ENCODE results near the gene PRRT4.

PRRT4 gene

DNA sequence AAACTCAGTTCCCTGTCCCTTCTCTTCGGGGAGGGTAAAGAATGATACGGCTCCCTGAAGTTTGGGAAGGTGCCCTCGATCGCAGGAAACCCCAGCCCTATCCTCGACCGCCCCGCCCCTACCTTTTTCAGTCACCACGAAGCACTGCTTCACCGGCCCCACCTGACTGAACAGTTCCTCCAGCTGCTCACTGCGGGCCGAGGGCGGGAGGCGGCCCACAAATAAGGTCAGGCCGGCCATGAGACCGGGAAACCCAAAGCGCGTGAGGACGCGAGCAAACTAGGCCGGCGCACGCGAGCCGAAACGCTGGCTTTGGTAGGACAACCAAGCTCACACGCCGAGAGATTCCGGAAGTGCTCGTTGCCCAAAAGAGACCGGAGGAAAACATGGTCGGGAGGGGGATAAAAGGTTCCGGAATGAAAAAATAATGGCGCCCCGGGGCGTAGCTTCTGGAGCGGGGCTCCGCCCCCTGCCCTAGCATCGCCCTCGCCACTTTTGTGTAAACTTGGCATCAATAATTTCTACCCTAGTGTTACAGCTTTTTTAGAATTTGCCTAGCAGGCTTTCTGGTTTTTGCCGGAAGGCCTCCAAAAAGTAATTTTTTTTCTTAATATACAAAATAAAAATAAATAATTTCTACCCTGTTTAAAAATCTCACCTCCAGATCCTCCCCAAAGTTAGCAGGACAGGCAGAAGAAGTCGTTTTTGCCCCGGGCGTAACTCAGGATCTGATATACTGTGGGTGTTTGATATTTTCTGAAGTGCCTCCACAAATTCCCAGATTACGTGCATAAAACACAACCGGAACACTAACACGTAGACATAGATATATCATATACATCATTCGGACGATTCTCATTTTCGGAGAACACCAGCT is 17.7 kb downstream of the PRRT4 start, which contains the start of gene RBM28:
RBM28 (minus strand) TSS at position 355 of the 877 bp plus-strand sequence; CDS start at position 240, 115 bp downstream.
- DNase-seq: peak; percentile 88 to 92

DNA sequence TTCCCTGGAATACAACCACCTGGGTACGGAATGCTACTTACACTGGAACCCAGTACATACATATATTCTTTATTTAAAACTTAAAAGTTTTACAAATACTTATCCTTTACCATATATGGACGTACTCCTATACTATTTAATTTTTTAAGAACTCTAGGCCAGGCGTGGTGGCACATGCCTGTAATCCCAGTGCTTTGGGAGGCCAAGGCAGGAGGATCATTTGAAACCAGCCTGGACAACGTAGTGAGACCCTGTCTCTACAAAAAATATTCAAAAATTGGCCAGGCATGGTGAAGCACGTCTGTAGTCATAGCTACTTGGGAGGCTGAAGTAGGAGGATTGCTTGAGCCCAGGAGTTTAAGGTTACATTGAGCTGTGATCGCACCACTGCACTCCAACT is 19.8 kb downstream of the PRRT4 start:
- DNase-seq: no peak

DNA sequence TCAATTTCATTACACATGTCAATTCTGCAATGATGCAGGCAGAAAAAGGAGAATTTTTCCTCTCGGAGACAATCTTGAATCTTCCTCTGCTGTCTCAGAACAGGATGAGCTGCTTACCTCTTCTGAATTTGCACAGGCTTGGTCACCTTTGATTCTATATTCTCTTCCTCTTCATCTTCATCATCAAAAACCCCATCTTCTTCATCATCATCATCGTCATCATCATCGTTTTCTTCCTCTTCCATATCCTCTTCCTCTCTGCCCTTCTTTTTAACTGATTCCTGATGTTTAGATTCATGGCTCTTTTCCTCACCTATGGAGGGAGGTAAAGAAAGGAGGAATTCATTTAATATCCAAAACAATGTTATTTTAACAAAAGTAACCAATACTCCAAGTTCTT is 25.8 kb downstream of the PRRT4 start:
- DNase-seq: no peak

- no peak for DNase-seq
These were observed 37.2 kb downstream of the PRRT4 start for GRCh38 chr7:128324368-128324680.

DNA sequence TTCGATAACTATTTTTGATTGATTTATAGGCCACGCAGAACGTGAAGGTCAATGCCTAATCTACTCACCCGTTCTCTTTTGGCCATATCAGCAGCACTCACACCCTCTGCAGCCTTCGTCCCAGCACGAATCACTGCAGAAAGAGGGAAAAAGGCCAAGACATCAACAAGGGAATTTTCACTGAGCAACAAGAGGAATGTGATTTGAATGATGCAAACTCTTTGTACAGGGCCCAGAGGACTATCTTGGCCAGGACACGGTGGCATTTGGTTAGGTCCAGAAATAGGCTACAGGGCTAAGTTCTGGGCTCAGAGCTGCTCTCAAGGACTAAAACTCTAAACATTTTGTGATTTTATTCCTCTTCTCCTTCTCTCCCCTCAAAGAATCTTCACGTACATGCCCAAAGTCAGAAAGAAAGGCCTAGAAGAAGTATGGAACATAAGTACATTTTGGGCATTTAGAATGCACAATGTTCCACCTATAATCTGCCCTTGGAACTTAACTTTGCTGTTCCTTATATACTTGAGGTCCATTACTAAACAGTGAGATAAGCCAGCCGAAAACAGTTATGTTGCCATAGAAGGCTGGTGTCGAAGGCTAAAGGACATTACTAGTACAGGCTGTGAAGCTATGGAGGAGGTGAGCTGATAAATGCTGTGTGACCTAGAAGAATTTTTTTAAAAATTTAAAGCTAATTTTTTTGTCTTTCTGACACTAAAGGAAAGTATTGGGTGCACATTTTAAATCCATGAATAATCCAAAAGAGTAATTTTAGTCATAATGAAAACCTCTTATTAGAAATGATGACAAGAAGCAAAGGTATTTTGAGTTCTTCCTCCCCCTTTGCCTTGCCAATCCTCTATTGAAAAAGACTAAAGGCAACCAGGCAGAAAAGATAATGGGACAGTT is 37.8 kb downstream of the PRRT4 start:
- DNase-seq: no peak

DNA sequence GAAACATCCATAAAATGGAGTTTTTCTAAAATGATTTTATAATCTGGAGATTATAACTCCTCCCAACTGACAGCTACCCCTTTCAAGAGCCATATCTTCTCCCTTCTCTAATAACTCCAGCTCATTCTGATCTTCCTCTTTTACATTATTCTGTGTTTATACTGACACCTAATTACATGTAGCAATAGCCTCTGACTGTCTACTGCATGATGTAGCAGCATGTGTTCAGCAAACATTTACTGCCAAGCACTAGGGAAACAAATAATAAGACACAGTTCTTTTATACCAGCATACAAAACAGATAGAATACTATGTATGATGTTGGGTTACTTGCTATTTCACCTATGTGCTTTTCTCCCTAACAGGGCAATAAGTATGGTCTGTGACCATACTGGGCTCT is 38.5 kb downstream of the PRRT4 start:
- no peak for DNase-seq

DNA sequence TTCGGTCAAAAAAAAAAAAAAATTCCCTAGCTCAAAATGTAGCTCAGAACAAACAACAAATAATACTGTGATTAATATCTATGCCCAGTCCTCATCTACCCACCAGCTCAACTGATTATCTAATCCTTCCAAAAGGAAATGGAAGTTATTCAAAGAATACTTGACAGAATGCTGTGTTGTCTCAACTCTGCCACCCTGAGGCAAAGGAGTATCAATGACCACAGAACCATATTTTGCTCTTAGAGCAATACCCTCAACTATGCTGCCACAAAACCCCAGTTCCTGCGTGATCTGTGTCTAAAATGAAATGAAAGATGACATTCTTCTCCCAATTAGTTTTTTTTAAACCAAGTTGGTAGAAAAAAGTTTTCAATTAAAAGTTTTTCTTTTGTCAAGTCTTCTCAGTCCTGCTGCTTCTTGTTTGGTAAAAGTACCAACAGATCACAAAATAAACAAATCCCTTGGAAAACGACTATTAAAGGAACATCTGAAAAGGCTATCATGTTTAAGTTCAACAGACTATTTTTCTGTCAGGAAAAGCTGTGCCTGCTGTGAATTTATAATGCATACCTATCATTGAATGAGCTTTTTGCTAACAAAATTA is 39.3 kb downstream of the PRRT4 start:
- peak in 1 of 2 donors; percentile 42 for DNase-seq

GRCh38 chr7:128321044-128321422 is 40.5 kb downstream of the PRRT4 start:
- no peak for DNase-seq

DNA sequence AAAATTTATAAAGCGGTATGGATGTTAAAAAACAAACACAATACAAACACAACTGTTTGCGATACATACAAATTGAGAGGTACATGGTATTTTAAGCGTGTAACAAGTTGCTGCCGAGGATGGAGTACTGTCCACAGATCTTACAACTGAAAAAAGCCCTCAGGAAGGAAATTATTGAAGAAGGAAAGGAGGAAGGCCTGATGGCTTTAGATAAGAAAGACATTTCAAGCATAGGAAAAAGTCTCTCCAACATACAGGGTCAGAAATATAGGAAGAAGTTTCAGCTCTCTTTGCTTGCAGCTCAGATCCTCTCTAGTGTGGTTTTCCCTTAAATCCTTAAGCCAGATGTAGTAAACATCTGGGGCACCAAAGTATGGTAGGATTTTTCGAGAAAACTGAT is 42.8 kb downstream of the PRRT4 start:
- DNase-seq: no peak

GRCh38 chr7:128311013-128311412 is 50.5 kb downstream of the PRRT4 start:
- no peak for DNase-seq

- no peak for DNase-seq
These were observed 51.0 kb downstream of the PRRT4 start for GRCh38 chr7:128310499-128310898.

DNA sequence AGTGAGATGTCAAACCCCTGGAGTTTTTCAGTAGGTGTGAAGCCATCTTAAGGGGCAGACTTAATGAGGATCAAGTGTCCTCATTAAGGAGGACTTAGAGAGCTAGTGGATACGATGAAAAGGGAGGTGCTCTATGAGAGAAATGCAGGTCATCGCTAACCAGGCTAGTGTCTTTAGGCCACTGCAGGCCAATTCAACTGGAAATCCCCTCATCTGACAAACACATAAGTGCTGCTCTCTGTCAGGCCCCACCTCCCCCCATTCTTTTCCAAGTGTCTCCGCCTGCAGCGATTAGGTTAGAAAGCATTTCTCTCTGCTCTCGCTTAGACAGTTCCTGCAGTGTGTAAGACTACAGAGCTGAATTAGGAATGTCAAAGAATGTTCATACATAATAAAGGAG is 51.5 kb downstream of the PRRT4 start:
- no peak for DNase-seq

- DNase-seq: no peak
These were observed 52.4 kb downstream of the PRRT4 start for GRCh38 chr7:128309124-128309523.

- no peak for DNase-seq
These were observed 54.4 kb downstream of the PRRT4 start for GRCh38 chr7:128307061-128307460.

DNA sequence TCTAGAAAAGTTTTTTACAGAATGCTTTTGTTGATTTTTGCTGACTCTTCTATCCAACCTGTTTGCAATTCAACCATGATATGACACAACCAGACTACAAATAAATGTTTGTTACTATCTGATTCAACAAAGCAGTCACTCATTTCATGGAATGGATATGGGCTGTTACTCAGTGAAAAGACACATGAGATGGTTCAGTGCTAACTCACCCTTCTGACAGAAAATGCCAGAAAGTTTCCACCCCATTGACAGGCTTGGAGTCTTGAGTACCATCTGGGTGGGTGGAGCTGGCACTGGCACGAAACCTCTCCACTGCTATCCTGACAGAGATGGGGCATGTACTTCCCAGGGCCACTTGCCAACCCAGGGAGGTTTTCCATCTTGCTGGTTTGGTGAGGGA is 57.3 kb downstream of the PRRT4 start:
- no peak for DNase-seq

- DNase-seq: no peak
These were observed 57.8 kb downstream of the PRRT4 start for GRCh38 chr7:128303643-128304042.

DNA sequence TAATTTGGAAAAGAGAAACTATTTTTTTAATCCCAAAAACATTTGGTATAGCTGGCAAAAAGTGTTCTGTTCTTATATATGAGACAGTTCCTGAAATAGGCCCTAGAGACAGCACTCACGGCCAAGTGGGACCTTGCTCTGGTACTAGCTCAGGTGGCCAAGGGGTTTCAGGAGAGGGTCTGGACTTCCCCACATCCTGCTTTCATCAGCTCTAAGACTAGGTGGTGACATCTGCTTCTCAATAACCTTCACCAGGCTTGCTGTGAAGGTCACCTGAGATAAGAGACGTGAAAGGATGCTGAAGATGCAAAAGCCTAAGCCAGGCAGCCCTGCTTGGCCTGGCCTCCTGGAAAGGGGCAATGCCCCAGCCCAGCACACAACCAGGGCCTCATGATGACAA is 58.4 kb downstream of the PRRT4 start:
- DNase-seq: no peak

DNA sequence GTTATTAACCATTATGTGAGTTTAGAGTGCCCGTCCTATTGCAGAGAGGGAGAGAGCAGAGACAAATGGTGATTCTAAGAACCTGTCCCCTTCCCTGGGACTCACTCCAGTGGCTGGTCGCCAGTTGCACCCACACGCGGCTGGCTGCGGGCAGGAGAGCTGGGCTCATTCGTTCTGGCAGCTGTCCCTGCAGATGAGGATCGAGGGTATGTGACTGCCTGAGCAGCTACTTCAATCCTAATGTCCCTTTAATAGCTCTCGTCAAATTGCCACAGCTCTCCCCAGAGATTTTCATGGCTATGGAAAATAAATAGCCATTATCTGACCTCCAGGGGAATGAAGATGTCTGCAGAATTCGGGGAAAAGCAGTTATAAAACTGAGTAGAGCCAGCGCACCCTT is 59.4 kb downstream of the PRRT4 start:
- DNase-seq: no peak

Measured in CD4-positive, alpha-beta T cell treated with Interleukin-4 for 1 hour (primary cell).